Measurements from ENCODE around the gene FFAR2. TPM values are rescaled to one million over a fixed set of nuclear protein-coding genes. Genes with fewer than 3 reads are reported as not detected.

The FFAR2 gene
- not detected in 2 replicates for total RNA-seq

GRCh38 chr19:35447606-35448469, at the start of gene FFAR2:
TSS of gene FFAR2 (plus strand) at chr19:35448257. CDS start at chr19:35449715, 1,458 bp downstream.

GRCh38 chr19:35490364-35490763, 42.3 kb downstream of the FFAR2 start, which contains the start of gene KRTDAP:
TSS of gene KRTDAP (minus strand) at chr19:35490464. CDS start at chr19:35490442, 22 bp downstream.

Other genes with a start within 250 kb of the FFAR2 start
- not detected in 2 replicates for gene FAM187B, start 219.5 kb upstream of the FFAR2 start, total RNA-seq
- 2.0 TPM in 1 of 2 replicates, not detected in the other for gene LSR, start 199.3 kb upstream of the FFAR2 start, total RNA-seq
- gene USF2, start 179.3 kb upstream of the FFAR2 start, total RNA-seq, result 67.1 and 76.7 TPM in 2 replicates
- not detected in 2 replicates for gene HAMP, start 165.7 kb upstream of the FFAR2 start, total RNA-seq
- 0.82 and 0.94 TPM in 2 replicates for gene MAG, start 156.1 kb upstream of the FFAR2 start, total RNA-seq
- 0.26 TPM in 1 of 2 replicates, not detected in the other for gene CD22, start 119.1 kb upstream of the FFAR2 start, total RNA-seq
- not detected in 2 replicates for gene FFAR1, start 100.4 kb upstream of the FFAR2 start, total RNA-seq
- gene FFAR3, start 89.8 kb upstream of the FFAR2 start, total RNA-seq, result 0.12 and 0.26 TPM in 2 replicates
- gene GPR42, start 77.2 kb upstream of the FFAR2 start, total RNA-seq, result not detected in 2 replicates
- gene KRTDAP, start 42.2 kb downstream of the FFAR2 start, total RNA-seq, result not detected in 2 replicates
- 22.8 and 37.0 TPM in 2 replicates for gene DMKN, start 65.4 kb downstream of the FFAR2 start, total RNA-seq
- gene SBSN, start 80.1 kb downstream of the FFAR2 start, total RNA-seq, result 0.82 and 11.0 TPM in 2 replicates
- not detected in 2 replicates for gene GAPDHS, start 85.2 kb downstream of the FFAR2 start, total RNA-seq
- 106 and 108 TPM in 2 replicates for gene TMEM147, start 97.4 kb downstream of the FFAR2 start, total RNA-seq
- gene ATP4A, start 115.4 kb downstream of the FFAR2 start, total RNA-seq, result not detected in 2 replicates
- gene PMIS2, start 137.9 kb downstream of the FFAR2 start, total RNA-seq, result not detected in 2 replicates
- 6.2 and 7.6 TPM in 2 replicates for gene HAUS5, start 164.5 kb downstream of the FFAR2 start, total RNA-seq
- 75.2 and 76.0 TPM in 2 replicates for gene RBM42, start 180.8 kb downstream of the FFAR2 start, total RNA-seq
- gene ETV2, start 193.5 kb downstream of the FFAR2 start, total RNA-seq, result 1.2 and 3.4 TPM in 2 replicates
- 325 and 420 TPM in 2 replicates for gene COX6B1, start 200.1 kb downstream of the FFAR2 start, total RNA-seq
- not detected in 2 replicates for gene UPK1A, start 218.3 kb downstream of the FFAR2 start, total RNA-seq